HG02571 (cell line): Measurements from ENCODE around the gene PIP5K1A.
"Not testable (repeated sequence)": the region's sequence is repeated elsewhere in the genome, so short reads cannot be mapped to it uniquely, and the experiment has no call there.

Experiments used
- ATAC-seq: cut with Tn5 transposase; IDR thresholded peaks from one replicate; pipeline ENCODE4 v1.9.1; 2021; ENCODE audit warnings: mild to moderate bottlenecking, moderate library complexity; ENCODE audit not compliant: unreplicated experiment

Gene PIP5K1A

GRCh38 chr1:151189637-151190445, 8.5 kb upstream of the PIP5K1A start, which contains the start of gene VPS72:
Gene VPS72 (minus strand): TSS chr1:151190197. CDS start chr1:151190121, 76 bp downstream.
- peak; percentile 89 for ATAC-seq

GRCh38 chr1:151192047-151192446, 6.3 kb upstream of the PIP5K1A start:
- no peak for ATAC-seq

- no peak for ATAC-seq
Observed at GRCh38 chr1:151193304-151193703, 5.0 kb upstream of the PIP5K1A start.

- ATAC-seq, result no peak
Observed at GRCh38 chr1:151193856-151194255, 4.5 kb upstream of the PIP5K1A start.

- not testable (repeated sequence) for ATAC-seq
Observed at GRCh38 chr1:151194894-151195594, 3.3 kb upstream of the PIP5K1A start.

GRCh38 chr1:151196292-151196800, 2.0 kb upstream of the PIP5K1A start:
- no peak for ATAC-seq

- no peak for ATAC-seq
Observed at GRCh38 chr1:151197863-151198253, 494 bp upstream of the PIP5K1A start.

GRCh38 chr1:151199873-151200581, 1.7 kb downstream of the PIP5K1A start:
- ATAC-seq, result no peak

- ATAC-seq, result not testable (repeated sequence)
Observed at GRCh38 chr1:151205381-151205965, 7.1 kb downstream of the PIP5K1A start.

- no peak for ATAC-seq
Observed at GRCh38 chr1:151210830-151211229, 12.5 kb downstream of the PIP5K1A start.

- no peak for ATAC-seq
Observed at GRCh38 chr1:151211972-151212705, 13.8 kb downstream of the PIP5K1A start.

- no peak for ATAC-seq
Observed at GRCh38 chr1:151213560-151213959, 15.2 kb downstream of the PIP5K1A start.

- no peak for ATAC-seq
Observed at GRCh38 chr1:151221616-151222015, 23.3 kb downstream of the PIP5K1A start.

GRCh38 chr1:151222130-151222529, 23.8 kb downstream of the PIP5K1A start:
- ATAC-seq, result no peak

- no peak for ATAC-seq
Observed at GRCh38 chr1:151235235-151235634, 36.9 kb downstream of the PIP5K1A start.

GRCh38 chr1:151237678-151238466, 39.5 kb downstream of the PIP5K1A start:
- no peak for ATAC-seq

- no peak for ATAC-seq
Observed at GRCh38 chr1:151238467-151238739, 40.1 kb downstream of the PIP5K1A start.

GRCh38 chr1:151242442-151242841, 44.1 kb downstream of the PIP5K1A start:
- no peak for ATAC-seq

- no peak for ATAC-seq
Observed at GRCh38 chr1:151243683-151244216, 45.4 kb downstream of the PIP5K1A start.
